ENCODE results near the gene POLN.

Gene POLN

DNA sequence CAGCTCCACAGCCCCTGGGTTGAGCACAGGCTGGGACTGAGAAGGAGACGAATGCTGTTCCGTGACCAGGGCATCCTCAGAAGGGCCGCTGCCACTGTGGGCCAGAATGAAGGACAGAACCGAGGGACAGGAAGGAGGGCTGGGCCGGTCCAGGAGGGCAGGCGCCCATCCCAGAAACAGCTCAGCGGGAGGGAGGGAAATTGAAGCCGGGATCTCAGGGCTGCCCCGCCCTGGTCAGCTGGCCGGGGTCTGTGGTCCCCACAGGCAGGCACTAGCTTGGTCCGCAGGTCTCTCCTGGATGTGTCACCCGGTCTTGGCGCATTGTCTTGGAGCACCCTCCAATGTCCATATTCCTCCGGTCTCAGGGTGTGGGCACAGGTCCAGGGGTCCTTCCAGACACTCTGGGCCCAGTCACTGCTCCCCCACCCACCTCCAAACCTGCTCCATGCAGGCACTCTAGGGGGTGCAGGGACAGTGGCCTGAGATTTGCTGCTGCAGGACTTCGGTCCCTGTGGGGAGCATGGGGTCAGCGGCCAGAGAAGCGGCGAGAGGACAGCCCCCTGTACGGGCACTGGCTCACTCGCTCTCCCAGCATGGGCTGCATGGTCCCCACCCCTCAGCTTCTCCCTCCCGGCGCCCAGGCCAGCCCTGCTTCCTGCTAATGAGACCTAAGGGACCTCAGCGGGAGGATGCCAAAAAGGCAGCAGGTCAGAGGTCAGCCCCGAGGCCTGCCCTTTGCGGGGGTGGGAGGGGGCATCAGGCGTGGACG lies 43.9 kb upstream of the POLN start:
- Histone ChIP-seq H3K27ac (ENCODE audit: low read depth, low read length) (no peak overlapping the region), H3K4me1 (ENCODE audit: control insufficient read depth in 5 of 5, insufficient read depth in 5 of 5, low read length in 5 of 5) (peaks cover 3 to 15% (median 12%) of the 10 kb centered on the region in 5 donors), H3K27me3 (ENCODE audit: control insufficient read depth in 5 of 5, insufficient read depth in 4 of 5, low read length in 5 of 5) (peaks cover 0 to 2% (median 0%) of the 10 kb centered on the region in 5 donors), H3K9ac (ENCODE audit: low read length in 5 of 5) (no peak overlapping the region), H3K9me3 (ENCODE audit: control insufficient read depth in 5 of 5, low read length in 5 of 5) (no peaks in the 10 kb centered on the region), H3K36me3 (ENCODE audit: control insufficient read depth in 5 of 5, insufficient read depth in 5 of 5, low read length in 5 of 5) (peaks cover 0 to 2% (median 0%) of the 10 kb centered on the region in 5 donors), H3K4me3 (ENCODE audit: low read depth in 1 of 5, low read length in 5 of 5) (no peak overlapping the region)

DNA sequence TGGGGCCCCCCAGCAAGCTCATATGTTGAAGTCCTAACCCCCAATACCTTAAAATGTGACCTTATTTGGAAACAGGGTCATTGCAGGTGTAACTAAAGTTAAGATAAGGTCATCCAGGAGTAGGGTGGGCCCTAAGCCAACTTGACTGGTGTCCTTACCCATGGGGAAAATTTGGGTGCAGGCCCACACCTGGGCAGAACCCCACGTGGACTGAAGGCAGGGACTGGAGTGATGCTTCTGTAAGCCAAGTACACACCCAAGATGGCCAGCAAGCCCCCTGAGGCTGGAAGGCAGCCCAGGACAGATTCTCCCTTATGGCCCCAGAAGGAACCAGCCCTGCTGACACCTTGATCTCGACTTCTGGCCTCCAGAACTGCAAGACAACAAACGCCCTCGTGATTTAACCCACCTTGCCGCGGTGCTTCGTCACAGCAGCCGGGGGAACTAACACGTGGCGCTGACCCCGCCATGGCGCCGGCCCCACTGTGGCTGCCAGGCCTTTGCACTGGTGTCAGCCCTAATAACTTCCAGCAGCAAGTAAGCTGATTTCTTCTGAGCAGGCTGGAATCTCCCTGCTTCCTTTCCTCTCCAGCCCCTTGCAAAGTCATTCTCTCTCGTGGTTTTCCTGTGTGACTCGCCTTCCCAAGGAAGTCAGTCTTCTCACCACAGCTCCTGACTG lies 43.2 kb upstream of the POLN start:
- no peak overlapping the region for H3K4me3 ChIP-seq (ENCODE audit: low read depth in 1 of 5, low read length in 5 of 5)
- peaks cover 3 to 15% (median 12%) of the 10 kb centered on the region in 5 donors for H3K4me1 ChIP-seq (ENCODE audit: control insufficient read depth in 5 of 5, insufficient read depth in 5 of 5, low read length in 5 of 5)
- peaks cover 0 to 2% (median 0%) of the 10 kb centered on the region in 5 donors for H3K27me3 ChIP-seq (ENCODE audit: control insufficient read depth in 5 of 5, insufficient read depth in 4 of 5, low read length in 5 of 5)
- H3K9me3 ChIP-seq (ENCODE audit: control insufficient read depth in 5 of 5, low read length in 5 of 5): no peaks in the 10 kb centered on the region
- H3K27ac ChIP-seq (ENCODE audit: low read depth, low read length): no peak overlapping the region
- no peak overlapping the region for H3K9ac ChIP-seq (ENCODE audit: low read length in 5 of 5)
- peaks cover 0 to 2% (median 0%) of the 10 kb centered on the region in 5 donors for H3K36me3 ChIP-seq (ENCODE audit: control insufficient read depth in 5 of 5, insufficient read depth in 5 of 5, low read length in 5 of 5)

DNA sequence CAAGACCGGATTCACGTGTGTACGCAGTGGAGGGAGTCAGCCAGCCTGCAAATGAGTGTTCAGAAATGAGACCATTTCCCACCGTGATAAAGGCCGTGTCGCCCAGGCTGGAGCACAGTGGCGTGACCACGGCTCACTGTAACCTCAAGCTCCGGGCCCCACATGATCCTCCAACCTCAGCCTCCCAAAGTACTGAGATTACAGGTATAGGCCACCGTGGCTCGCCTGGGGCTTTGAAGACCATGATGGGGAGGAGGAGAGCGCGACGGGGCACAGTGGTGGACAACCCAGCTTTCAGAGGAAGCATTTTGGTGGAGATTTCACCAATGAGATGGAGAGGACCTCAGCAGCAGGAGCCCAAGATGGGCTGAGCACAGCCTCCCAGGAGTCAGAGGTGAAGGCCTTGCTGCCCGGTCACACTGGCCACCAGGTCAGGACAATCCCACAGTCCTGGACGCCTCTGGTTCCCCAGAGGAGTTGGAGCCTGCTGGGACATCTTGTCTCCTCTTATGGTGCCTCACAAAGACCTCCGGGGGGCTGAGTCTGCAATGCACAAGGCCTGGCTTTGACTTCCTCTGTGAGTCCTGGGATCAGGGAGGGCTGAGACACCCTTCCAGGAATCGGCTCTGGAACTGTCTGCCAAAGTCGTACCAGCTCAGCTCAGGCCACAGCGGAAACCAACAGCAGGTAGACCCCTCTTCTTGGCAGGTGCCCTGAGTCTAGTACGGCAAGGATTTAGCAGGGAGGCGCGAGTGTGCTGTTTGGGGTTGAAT lies 42.4 kb upstream of the POLN start:
- Histone ChIP-seq H3K36me3 (ENCODE audit: control insufficient read depth in 5 of 5, insufficient read depth in 5 of 5, low read length in 5 of 5) (no peaks in the 10 kb centered on the region), H3K27ac (ENCODE audit: low read depth, low read length) (no peak overlapping the region), H3K9ac (ENCODE audit: low read length in 5 of 5) (no peak overlapping the region), H3K4me3 (ENCODE audit: low read depth in 1 of 5, low read length in 5 of 5) (no peak overlapping the region), H3K9me3 (ENCODE audit: control insufficient read depth in 5 of 5, low read length in 5 of 5) (no peaks in the 10 kb centered on the region), H3K27me3 (ENCODE audit: control insufficient read depth in 5 of 5, insufficient read depth in 4 of 5, low read length in 5 of 5) (peaks cover 0 to 2% (median 0%) of the 10 kb centered on the region in 5 donors), H3K4me1 (ENCODE audit: control insufficient read depth in 5 of 5, insufficient read depth in 5 of 5, low read length in 5 of 5) (peaks cover 3 to 15% (median 12%) of the 10 kb centered on the region in 5 donors)

DNA sequence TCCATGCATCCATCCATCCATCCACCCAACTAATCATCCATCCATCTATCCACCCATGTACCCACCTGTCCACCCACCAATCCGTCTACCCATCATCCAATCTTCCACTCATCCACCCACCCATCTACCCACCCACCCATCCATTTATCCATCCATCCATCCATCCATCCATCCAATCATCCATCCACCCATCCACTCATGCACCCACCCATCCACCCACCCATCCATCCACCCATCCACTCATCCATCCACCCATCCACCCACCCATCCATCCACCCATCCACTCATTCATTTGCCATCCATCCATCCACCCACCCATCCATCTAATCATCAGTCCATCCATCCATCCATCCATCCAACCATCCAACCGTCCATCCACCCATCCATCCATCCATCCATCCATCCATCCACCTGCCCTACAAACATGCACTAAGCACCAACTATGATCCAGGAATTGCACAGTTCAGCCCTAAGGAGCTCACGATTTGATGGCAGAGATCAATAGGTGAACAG lies 41.3 kb upstream of the POLN start:
- H3K36me3 ChIP-seq (ENCODE audit: control insufficient read depth in 5 of 5, insufficient read depth in 5 of 5, low read length in 5 of 5): no peaks in the 10 kb centered on the region
- peaks cover 0 to 2% (median 0%) of the 10 kb centered on the region in 5 donors for H3K27me3 ChIP-seq (ENCODE audit: control insufficient read depth in 5 of 5, insufficient read depth in 4 of 5, low read length in 5 of 5)
- no peaks in the 10 kb centered on the region for H3K9me3 ChIP-seq (ENCODE audit: control insufficient read depth in 5 of 5, low read length in 5 of 5)
- no peak overlapping the region for H3K27ac ChIP-seq (ENCODE audit: low read depth, low read length)
- H3K4me1 ChIP-seq (ENCODE audit: control insufficient read depth in 5 of 5, insufficient read depth in 5 of 5, low read length in 5 of 5): peaks cover 3 to 15% (median 12%) of the 10 kb centered on the region in 5 donors
- H3K9ac ChIP-seq (ENCODE audit: low read length in 5 of 5): no peak overlapping the region
- H3K4me3 ChIP-seq (ENCODE audit: low read depth in 1 of 5, low read length in 5 of 5): no peak overlapping the region

DNA sequence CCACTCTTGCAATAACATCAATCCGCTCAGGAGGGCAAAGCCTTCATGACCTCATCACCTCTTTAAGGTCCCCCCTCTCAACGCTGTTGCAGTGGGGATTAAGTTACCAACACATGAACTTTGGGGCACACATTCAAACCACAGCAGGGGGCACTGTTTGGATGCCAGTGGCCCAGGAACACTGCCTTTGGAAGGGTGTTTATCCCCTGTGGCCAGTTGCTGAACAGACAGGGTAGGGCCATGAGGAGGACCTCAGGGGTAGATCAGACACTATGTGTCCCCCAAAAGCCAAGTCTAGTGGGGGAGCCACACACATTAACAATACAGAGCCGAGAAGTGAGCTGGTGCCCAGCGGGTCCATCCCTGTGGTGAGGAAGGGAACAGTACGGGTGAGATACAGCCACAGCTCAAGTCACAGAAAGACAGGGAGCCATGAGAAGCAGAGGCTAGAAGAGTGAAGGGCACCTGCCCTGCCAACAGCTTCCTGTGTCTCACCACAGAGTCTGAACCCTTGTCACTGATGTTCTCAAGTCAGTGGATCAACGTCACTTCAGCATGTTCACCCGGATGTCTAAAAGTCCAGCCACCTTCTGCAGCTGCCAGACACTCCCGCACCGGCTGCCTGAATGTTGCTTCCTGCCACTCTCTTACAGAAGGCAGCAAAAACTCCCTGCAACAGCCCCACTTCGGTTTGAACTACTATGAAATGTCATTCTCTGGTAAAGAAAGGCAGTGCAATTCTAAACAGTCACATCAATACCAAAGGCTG lies 39.8 kb upstream of the POLN start:
- Histone ChIP-seq H3K4me3 (ENCODE audit: low read depth in 1 of 5, low read length in 5 of 5) (no peak overlapping the region), H3K4me1 (ENCODE audit: control insufficient read depth in 5 of 5, insufficient read depth in 5 of 5, low read length in 5 of 5) (peaks cover 3 to 15% (median 12%) of the 10 kb centered on the region in 5 donors), H3K9ac (ENCODE audit: low read length in 5 of 5) (no peak overlapping the region), H3K27ac (ENCODE audit: low read depth, low read length) (no peak overlapping the region), H3K27me3 (ENCODE audit: control insufficient read depth in 5 of 5, insufficient read depth in 4 of 5, low read length in 5 of 5) (peaks cover 0 to 2% (median 0%) of the 10 kb centered on the region in 5 donors), H3K36me3 (ENCODE audit: control insufficient read depth in 5 of 5, insufficient read depth in 5 of 5, low read length in 5 of 5) (no peaks in the 10 kb centered on the region), H3K9me3 (ENCODE audit: control insufficient read depth in 5 of 5, low read length in 5 of 5) (no peaks in the 10 kb centered on the region)

DNA sequence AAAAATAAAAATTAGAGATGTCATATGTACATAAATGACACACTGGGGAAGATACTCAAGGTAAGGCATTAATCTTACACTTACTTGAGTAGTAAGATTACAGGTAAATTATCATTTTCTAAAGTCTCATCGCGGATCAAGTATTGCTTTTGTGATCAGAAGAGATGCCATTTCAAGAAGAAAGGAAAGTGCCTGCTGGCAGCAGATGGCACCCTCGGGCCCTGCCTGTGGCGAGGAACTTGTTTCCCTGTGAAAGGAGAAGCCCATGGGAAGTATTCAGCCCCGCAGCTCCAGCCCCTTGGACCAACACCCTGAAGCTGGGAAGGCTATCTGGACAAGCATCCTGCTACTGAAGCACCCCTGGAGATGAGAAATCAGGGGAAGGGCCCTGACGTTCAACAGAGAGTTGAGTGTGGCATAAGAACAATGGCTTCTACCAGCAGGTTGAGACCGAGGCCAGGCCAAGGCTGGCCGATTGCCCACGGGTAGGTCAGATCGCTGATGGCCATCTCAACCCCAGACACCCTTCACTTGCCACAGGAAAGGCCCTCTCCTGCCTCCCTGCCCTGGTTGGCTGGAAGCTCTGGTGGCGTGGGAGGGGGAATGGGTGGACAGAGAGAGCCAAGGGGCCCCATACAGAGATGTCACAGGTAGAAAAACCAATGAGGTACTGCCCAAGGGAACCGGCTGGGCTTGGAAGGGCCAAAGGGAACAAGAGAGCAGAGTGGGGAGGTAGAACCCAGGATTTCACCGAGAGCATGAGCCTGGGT lies 38.8 kb upstream of the POLN start:
- peaks cover 0 to 4% (median 0%) of the 10 kb centered on the region in 5 donors for H3K27me3 ChIP-seq (ENCODE audit: control insufficient read depth in 5 of 5, insufficient read depth in 4 of 5, low read length in 5 of 5)
- H3K27ac ChIP-seq (ENCODE audit: low read depth, low read length): no peak overlapping the region
- H3K36me3 ChIP-seq (ENCODE audit: control insufficient read depth in 5 of 5, insufficient read depth in 5 of 5, low read length in 5 of 5): no peaks in the 10 kb centered on the region
- no peak overlapping the region for H3K4me3 ChIP-seq (ENCODE audit: low read depth in 1 of 5, low read length in 5 of 5)
- H3K4me1 ChIP-seq (ENCODE audit: control insufficient read depth in 5 of 5, insufficient read depth in 5 of 5, low read length in 5 of 5): peaks cover 2 to 7% (median 5%) of the 10 kb centered on the region in 5 donors
- no peak overlapping the region for H3K9ac ChIP-seq (ENCODE audit: low read length in 5 of 5)
- H3K9me3 ChIP-seq (ENCODE audit: control insufficient read depth in 5 of 5, low read length in 5 of 5): no peaks in the 10 kb centered on the region

DNA sequence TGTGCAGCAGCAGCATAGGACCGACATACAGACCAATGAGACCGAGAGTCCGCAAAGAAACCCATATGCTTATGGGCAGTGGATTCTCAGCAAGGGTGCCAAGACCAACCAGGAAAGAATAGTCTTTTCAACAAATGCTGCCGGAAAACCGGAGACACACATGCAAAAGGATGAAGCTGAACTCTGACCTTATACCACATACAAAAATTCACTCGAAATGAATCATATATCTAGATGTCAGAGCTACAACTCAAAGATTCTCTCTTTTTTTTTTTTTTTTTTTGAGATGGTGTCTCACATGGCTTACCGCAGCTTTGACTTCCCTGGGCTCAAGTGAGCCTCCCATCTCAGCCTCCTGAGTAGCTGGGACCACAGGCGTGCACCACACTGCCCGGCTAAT lies 36.0 kb upstream of the POLN start:
- no peak overlapping the region for H3K27ac ChIP-seq (ENCODE audit: low read depth, low read length)
- no peaks in the 10 kb centered on the region for H3K9me3 ChIP-seq (ENCODE audit: control insufficient read depth in 5 of 5, low read length in 5 of 5)
- H3K9ac ChIP-seq (ENCODE audit: low read length in 5 of 5): no peak overlapping the region
- H3K4me1 ChIP-seq (ENCODE audit: control insufficient read depth in 5 of 5, insufficient read depth in 5 of 5, low read length in 5 of 5): peaks cover 0 to 2% (median 0%) of the 10 kb centered on the region in 5 donors
- H3K36me3 ChIP-seq (ENCODE audit: control insufficient read depth in 5 of 5, insufficient read depth in 5 of 5, low read length in 5 of 5): no peaks in the 10 kb centered on the region
- no peak overlapping the region for H3K4me3 ChIP-seq (ENCODE audit: low read depth in 1 of 5, low read length in 5 of 5)
- peaks cover 0 to 3% (median 0%) of the 10 kb centered on the region in 5 donors for H3K27me3 ChIP-seq (ENCODE audit: control insufficient read depth in 5 of 5, insufficient read depth in 4 of 5, low read length in 5 of 5)

DNA sequence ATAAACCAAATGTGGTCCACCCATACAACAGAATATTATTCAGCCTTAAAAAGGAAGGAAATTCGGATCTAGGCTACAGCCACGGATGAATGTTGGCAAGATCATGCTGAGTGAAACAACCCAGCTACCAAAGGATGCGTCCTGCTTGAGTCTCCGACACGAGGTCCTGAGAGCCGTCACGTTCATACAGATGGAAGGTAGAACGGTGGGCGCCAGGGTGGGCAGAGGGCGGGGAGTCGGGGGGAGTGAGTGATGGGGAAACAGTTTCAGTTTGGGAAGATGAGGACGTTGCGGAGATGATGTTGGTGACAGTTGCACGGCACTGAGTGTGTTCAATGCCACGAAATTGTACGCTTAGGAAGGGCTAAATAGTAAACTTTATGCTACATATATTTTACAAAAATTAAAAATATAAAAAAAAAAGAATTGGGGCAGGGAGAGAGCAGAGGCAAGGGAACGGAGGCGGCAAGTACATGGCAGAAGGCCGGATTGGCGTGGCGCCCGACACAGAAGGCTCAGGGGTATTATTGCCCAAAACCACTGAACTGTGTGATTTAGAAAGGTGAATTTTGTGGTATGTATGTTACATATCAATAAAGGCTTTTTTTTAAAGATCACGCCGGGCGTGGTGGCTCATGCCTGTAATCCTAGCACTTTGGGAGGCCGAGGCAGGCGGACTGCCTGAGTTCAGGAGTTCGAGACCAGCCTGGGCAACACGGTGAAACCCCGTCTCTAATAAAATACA lies 34.8 kb upstream of the POLN start:
- Histone ChIP-seq H3K9me3 (ENCODE audit: control insufficient read depth in 5 of 5, low read length in 5 of 5) (no peaks in the 10 kb centered on the region), H3K9ac (ENCODE audit: low read length in 5 of 5) (no peak overlapping the region), H3K4me1 (ENCODE audit: control insufficient read depth in 5 of 5, insufficient read depth in 5 of 5, low read length in 5 of 5) (peaks cover 0 to 2% (median 0%) of the 10 kb centered on the region in 5 donors), H3K36me3 (ENCODE audit: control insufficient read depth in 5 of 5, insufficient read depth in 5 of 5, low read length in 5 of 5) (peaks cover 0 to 8% (median 2%) of the 10 kb centered on the region in 5 donors), H3K27me3 (ENCODE audit: control insufficient read depth in 5 of 5, insufficient read depth in 4 of 5, low read length in 5 of 5) (peaks cover 0 to 3% (median 0%) of the 10 kb centered on the region in 5 donors), H3K27ac (ENCODE audit: low read depth, low read length) (no peak overlapping the region), H3K4me3 (ENCODE audit: low read depth in 1 of 5, low read length in 5 of 5) (no peak overlapping the region)
